Skeletal muscle cell (primary cell): ENCODE data around the gene METAP1.
"Not testable (repeated sequence)": the region's sequence is repeated elsewhere in the genome, so short reads cannot be mapped to it uniquely, and the experiment has no call there.

ENCODE experiments used
- DNase-seq: peaks from one replicate; pipeline ENCODE4 v3.0.0-alpha.2; 2010; ENCODE audit warnings: low read depth
- H3K4me3 ChIP-seq: 2 replicates; pipeline ENCODE4 v1.5.1; 2011; ENCODE audit warnings: low read depth, mild to moderate bottlenecking, control low read depth, low read length, moderate library complexity

METAP1 gene

GRCh38 chr4:99043346-99043745 lies 47.8 kb downstream of the METAP1 start:
- no peak for DNase-seq
- no peak overlapping the region for H3K4me3 ChIP-seq

DNA sequence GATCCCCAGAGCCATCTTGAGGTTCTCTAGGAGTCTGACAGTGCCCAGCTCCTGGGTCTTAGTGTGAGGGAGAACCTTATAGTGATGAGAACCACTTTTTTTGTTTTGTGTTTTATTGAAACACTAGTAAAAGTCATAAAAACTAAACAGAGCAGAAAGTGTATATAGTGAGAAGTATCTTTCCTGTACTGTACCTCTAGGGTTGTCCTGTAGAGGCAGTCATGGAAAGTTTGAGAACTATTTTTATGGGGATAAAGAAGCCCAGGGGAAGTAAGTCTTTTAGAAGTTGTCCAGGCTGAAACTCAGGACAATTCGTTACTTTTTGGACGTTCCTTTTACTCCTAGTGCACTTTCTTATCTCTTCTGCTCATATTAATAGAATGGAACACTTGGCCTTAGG lies 52.2 kb downstream of the METAP1 start:
- no peak overlapping the region for H3K4me3 ChIP-seq
- DNase-seq, result no peak

DNA sequence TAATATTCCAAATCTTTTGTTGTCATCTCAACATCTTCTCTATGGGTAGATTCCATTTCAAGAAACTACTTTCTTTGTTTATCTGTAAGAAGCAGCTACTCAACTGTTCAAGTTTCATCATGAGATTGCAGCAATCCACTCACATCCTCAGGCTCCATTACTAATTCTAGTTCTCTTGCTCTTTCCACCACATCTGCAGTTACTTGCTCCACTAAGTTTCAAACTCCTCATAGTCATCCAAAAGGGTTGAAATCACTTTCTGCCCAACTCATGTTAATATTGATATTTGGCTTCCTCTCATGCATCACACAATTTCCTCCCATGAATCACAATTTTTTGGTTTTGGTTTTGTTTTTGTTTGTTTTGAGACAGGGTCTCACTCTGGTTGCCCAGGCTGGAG lies 57.4 kb downstream of the METAP1 start:
- no peak for DNase-seq
- no peak overlapping the region for H3K4me3 ChIP-seq

DNA sequence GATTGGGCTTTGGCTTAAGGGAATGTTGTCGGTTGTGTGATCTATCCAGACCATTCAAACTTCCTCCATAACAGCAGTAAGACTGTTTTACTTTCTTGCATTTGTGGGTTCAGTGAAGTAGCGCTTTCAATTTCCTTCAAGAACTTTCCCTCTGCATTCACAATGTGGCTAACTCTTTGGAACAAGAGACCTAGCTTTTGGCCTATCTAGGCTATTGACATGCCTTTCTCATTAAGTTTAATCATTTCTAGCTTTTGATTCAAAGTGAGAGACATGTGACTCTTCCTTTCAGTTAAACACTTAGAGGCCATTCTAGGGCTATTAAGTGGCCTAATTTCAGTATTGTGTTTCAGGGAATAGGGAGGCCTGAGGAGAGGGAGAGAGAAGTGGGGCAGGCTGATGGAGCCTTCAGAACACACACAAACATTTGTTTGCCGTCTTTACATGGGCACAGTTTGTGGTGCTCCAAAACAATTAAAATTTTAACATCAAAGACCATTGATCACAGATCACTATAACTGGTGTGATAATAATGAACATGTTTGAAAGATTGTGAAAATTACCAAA lies 59.0 kb downstream of the METAP1 start:
- no peak overlapping the region for H3K4me3 ChIP-seq
- DNase-seq, result no peak

GRCh38 chr4:99058228-99058627 lies 62.7 kb downstream of the METAP1 start:
- no peak for DNase-seq
- no peak overlapping the region for H3K4me3 ChIP-seq

GRCh38 chr4:99059550-99059949 lies 64.0 kb downstream of the METAP1 start:
- no peak for DNase-seq
- H3K4me3 ChIP-seq, result no peak overlapping the region

- H3K4me3 ChIP-seq, result no peak overlapping the region
- DNase-seq, result no peak
Measured at GRCh38 chr4:99061048-99061700, 65.7 kb downstream of the METAP1 start.

- no peak overlapping the region for H3K4me3 ChIP-seq
- DNase-seq, result peak; percentile 6
Measured at GRCh38 chr4:99062120-99062519, 66.6 kb downstream of the METAP1 start.

- not testable (repeated sequence) for DNase-seq, H3K4me3 ChIP-seq
Measured at GRCh38 chr4:99065521-99065920, 70.0 kb downstream of the METAP1 start.

DNA sequence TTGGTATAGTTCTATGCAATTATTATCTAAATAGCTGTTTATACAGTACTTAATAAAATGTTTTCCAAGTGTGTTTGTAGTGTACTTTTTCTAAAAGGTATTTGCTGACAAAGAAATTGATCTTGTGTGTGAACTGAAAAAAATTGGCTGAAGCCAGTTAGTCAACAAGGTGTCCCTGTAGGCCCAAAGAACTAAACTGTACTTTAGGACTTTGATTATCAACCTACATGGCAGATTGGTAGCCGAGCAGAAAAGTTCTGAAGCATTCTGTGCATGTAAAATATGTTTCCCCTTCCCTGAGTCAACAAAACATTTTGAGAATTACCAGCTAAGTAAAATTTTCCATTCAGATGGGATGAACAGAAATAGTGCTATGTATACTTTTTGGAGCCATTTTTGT lies 72.1 kb downstream of the METAP1 start:
- DNase-seq, result no peak
- H3K4me3 ChIP-seq, result no peak overlapping the region

- H3K4me3 ChIP-seq, result no peak overlapping the region
- DNase-seq, result no peak
Measured at GRCh38 chr4:99071159-99071558, 75.6 kb downstream of the METAP1 start.

GRCh38 chr4:99074816-99075215 lies 79.3 kb downstream of the METAP1 start:
- no peak overlapping the region for H3K4me3 ChIP-seq
- no peak for DNase-seq

DNA sequence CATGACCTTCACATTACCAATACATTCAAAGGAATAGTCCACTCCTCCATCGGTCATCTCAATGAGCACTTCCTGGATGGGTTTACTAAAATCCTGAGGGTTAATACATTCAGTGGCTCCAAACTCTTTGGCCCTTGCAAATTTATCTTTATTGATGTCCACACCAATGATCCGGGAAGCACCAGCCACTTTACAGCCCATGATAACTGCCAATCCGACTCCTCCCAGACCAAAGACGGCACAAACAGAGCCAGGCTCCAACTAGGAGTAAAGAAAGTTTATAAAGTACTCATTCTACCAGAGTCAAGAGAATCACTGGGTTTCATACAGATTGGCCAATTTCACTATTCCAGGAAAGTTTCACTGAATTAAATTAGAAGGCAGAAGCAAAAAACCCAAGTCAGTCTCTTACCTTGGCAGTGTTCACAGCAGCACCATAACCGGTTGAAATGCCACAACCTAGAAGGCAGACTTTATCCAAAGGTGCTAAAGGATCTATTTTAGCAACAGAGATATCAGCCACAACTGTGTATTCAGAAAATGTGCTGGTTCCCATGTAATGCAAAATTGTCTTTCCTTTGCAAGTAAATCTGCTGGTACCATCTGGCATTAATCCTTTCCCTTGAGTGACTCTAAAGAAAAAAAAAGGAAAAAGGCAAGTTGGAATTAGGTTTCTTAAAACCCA lies 80.9 kb downstream of the METAP1 start:
- no peak overlapping the region for H3K4me3 ChIP-seq
- no peak for DNase-seq

GRCh38 chr4:99077177-99077576 lies 81.7 kb downstream of the METAP1 start:
- no peak overlapping the region for H3K4me3 ChIP-seq
- DNase-seq, result no peak

GRCh38 chr4:99078336-99078735 lies 82.8 kb downstream of the METAP1 start:
- no peak for DNase-seq
- H3K4me3 ChIP-seq, result no peak overlapping the region

DNA sequence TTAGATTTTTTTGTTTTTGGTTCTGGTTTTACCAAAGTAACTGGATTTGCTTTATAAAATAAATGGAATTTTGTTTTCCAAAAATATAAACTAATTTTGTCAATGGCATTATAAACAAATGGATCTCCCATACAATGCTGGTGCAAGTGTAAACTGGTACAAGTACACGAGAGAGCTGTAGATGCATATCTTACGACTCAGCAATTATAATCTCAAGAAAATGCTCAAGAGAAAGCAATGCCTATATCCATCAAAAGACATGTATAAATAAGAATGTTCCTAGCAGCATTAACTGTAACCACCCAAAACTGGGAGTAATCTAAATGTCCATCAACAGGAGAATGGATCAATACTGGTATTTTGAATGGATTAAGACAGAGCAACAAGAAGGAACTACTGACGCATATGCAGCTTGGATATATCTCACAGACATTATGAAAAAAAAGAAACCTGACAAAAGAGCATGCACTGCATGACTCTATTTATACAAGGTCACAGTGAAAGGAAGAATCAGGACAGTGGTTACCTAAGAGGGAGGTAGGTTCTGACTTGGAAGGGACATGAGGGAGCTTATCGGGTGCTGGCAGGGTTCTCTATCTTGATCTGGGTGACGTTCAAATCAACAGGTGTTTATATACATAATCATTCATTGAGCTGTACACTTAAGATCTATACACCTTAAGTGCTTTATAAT lies 83.6 kb downstream of the METAP1 start:
- no peak overlapping the region for H3K4me3 ChIP-seq

GRCh38 chr4:99079625-99080295 lies 84.2 kb downstream of the METAP1 start:
- no peak for DNase-seq

More for the DNA sequence above, 83.6 kb downstream of the METAP1 start:
- DNase-seq, result no peak

GRCh38 chr4:99080869-99081268 lies 85.3 kb downstream of the METAP1 start:
- DNase-seq, H3K4me3 ChIP-seq: not testable (repeated sequence)

More at GRCh38 chr4:99079625-99080295, 84.2 kb downstream of the METAP1 start:
- H3K4me3 ChIP-seq, result no peak overlapping the region

DNA sequence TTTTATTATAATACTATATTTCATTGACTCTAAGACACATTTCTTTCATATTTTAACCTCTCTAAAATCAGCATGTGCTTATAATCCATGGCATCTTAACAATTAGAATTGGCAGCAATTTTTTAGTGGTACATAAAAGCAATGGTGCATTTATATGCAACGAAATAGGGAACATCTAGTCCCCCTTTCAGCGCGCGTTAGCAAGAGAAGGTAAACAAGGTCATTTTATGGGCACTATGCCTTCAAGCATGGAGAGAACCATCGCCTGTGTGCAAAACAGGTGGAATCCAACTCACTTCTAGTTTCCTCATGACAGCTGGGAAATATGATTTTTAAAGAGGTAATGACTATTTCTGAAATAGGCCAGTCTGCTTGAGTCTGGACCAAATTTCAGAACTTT lies 86.7 kb downstream of the METAP1 start:
- no peak overlapping the region for H3K4me3 ChIP-seq
- no peak for DNase-seq

GRCh38 chr4:99084595-99084994 lies 89.1 kb downstream of the METAP1 start:
- H3K4me3 ChIP-seq, result no peak overlapping the region
- DNase-seq, result no peak
